Inferior parietal cortex (tissue), 1 donor: ENCODE results near the gene EDEM1.
"Not testable (repeated sequence)": the region's sequence is repeated elsewhere in the genome, so short reads cannot be mapped to it uniquely, and the experiment has no call there.

Experiments
- DNase-seq: peaks from one replicate; pipeline ENCODE4 v3.0.0-alpha.2; 2016; ENCODE audit errors: extremely low spot score

The EDEM1 gene

GRCh38 chr3:5232570-5232969 lies 45.1 kb downstream of the EDEM1 start:
- no peak for DNase-seq

GRCh38 chr3:5233026-5233425 lies 45.5 kb downstream of the EDEM1 start:
- DNase-seq, result no peak

DNA sequence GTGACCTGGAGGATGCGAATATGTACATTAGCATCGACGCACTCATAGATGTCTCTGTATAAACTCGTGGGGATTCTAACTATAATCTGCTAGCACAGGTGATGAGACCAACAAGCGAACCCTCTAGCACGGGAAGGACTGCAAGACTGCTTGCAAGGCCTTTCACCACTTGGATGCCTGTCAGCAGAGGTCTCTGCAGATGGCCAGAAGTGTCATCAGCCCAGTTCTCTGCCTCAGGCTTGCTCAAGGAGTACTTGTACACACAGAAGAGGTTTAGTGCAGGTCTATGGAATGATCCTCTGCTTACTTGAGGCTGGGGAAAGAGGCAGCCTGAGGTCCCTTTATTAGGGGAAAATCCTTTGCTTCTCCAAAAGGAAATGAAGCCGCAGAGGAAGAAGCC lies 48.1 kb downstream of the EDEM1 start:
- no peak for DNase-seq

DNA sequence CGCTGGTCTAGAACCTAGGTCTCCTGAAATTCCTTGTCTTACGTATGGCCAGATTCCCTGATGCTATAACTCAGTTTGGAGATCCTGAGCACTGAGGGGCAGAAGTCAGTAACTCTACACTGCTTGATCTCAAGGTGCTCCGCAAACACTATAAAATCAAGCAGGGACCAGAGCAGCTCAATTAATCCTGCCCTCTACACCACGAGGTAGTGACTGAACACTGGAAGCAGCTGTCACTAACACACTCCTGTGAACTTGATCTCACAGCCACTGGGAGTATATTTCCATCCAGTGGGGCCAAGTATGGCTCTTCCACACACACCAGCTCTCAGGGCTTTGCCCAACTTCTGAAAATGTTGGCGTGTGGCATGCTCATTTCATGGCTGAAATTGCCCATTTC lies 51.0 kb downstream of the EDEM1 start:
- DNase-seq, result no peak

- no peak for DNase-seq
Measured at GRCh38 chr3:5239602-5240001, 52.1 kb downstream of the EDEM1 start.

- DNase-seq, result no peak
Measured at GRCh38 chr3:5240740-5241139, 53.2 kb downstream of the EDEM1 start.

GRCh38 chr3:5242785-5243184 lies 55.3 kb downstream of the EDEM1 start:
- DNase-seq, result not testable (repeated sequence)

DNA sequence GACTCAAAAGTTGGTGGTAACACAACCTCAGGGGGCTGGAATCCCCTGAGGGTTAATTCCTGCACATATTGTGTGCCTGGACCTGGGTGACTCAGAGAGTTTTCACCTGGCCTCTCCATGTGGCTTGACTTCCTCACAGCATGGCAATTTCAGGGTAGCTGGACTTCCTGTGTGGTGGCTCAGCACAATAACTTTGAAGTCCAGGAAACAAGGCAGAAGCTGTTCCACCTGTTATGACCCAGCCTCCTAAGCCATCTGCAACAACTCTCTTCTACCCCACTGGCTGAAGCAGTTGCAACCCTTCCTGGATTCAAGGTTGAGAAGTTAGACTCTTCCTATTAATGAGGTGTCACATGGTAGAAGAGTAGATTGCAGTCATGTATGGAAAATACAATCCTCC lies 58.4 kb downstream of the EDEM1 start:
- DNase-seq, result no peak

DNA sequence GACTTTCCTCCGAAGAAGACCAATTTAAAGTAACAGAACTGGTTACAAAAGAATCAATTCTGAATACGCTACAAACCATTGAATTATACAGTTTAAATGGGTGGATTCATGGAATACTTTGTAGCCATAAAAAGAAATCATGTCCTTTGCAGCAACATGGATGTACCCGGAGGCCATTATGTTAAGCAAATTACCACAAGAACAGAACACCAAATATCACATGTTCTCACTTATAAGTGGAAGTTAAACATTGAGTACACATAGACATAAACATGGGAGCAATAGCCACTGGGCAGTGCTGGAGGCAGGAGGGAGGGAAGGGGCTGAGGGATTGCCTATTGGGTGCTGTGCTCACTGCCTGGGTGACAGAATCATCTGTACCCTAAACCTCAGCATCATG lies 61.3 kb downstream of the EDEM1 start:
- DNase-seq, result no peak

- no peak for DNase-seq
Measured at GRCh38 chr3:5250467-5251195, 63.1 kb downstream of the EDEM1 start.

DNA sequence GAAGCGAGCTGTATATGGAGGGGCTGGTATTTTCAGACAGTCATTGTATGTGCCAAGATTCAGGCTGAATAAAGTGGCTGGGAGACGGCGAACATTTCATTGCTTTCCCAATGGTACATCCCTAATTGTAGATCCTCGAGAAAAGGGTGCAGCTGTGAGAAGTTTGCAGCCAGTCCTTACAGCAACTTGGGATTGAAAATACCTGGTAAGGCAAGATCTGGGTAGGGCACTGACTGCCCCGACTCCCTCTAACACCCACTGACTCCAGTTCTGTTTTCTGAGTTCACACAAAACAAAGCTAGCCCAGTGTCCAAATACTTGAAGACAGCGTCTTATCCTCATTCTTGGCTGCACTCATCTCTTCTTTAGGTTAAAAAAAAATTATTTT lies 63.7 kb downstream of the EDEM1 start:
- DNase-seq, result no peak

- DNase-seq, result no peak
Measured at GRCh38 chr3:5252131-5252530, 64.6 kb downstream of the EDEM1 start.

GRCh38 chr3:5254281-5255048 lies 67.0 kb downstream of the EDEM1 start:
- no peak for DNase-seq

- no peak for DNase-seq
Measured at GRCh38 chr3:5255404-5256344, 68.2 kb downstream of the EDEM1 start.

DNA sequence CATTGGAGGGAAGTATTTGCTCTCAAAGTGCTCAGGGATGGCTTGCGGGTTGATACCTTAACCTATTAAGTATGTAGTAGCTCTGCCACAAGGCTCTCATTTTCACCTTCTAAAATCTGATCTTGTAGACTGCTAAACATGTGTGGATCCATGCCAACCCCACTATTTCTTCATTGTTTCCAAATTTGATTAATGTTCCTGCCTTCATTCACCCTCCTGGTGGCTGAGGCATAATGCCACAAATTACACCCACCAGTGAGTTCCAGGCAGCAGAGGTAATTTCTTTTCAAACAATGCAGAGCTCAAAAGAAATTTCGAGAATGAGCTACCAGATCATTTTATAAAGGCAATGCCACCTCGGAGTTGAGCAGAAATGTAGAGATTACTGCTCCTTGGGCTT lies 71.0 kb downstream of the EDEM1 start:
- DNase-seq, result no peak

DNA sequence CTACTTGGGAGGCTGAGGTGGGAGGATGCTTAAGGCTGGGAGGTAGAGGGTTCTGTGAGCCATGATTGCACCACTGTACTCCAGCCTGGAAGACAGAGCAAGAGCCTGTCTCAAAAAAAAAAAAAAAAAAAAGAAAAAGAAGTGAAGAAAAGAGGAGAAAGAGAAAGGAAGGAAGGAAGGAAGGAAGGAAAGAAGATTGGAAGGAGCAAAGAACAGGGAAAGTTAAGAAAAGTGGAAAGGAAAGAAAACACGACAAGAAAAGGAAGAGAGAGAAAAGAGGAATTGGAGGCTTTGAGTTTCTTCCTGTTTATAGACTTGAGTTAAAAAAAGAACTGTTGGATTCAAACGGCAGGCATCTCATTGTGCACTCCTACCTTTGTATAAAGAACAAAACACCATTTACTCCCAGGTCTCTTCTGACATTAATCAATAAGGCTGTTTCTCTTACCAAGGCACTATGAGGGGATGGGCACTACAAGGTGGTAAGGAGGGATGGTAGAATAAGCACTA lies 73.5 kb downstream of the EDEM1 start:
- DNase-seq, result no peak

DNA sequence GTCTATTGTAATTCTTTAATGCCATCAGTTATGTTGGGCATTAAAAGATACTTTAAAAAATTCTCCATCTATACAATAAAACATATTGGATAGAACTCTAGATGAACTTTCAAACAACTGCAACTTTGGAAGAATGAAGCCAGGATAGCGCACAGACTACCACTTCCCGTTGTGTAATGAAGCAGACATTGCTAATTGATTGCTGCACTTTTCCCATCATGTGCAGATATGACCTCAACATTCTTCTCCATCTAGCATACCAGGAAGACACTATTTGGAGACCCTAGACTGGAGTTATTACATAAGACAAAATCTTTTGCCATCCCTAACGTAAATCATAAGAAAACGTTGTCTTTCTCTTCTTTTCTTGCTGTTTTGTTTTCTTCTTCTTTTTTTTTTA lies 75.0 kb downstream of the EDEM1 start:
- DNase-seq, result no peak

DNA sequence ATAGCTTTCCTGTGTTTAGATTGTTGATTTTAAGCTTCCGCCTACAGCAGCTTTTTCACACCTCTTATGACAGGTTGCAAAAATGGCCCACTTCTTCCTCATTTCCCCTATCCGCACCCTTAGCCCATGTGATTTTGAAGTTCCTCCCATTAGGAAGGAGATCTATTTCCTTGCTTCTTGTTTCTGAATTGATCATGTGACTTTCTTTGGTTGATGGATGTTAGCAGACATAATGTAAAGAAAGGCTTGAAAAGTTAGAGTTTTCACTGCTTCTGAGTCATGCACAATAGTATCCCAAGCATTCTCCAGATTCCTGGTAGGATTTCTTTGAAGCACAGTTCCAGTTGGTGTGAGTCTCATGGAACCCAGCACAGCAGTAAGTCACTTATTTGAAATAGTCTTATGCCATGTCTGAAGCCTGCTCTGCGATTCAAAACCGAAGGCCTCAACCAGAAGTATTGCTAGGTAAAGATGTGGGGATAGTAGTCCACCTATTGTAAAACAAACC lies 76.6 kb downstream of the EDEM1 start:
- no peak for DNase-seq

GRCh38 chr3:5264896-5265770 lies 77.6 kb downstream of the EDEM1 start:
- DNase-seq, result no peak

- no peak for DNase-seq
Measured at GRCh38 chr3:5267252-5267651, 79.7 kb downstream of the EDEM1 start.

DNA sequence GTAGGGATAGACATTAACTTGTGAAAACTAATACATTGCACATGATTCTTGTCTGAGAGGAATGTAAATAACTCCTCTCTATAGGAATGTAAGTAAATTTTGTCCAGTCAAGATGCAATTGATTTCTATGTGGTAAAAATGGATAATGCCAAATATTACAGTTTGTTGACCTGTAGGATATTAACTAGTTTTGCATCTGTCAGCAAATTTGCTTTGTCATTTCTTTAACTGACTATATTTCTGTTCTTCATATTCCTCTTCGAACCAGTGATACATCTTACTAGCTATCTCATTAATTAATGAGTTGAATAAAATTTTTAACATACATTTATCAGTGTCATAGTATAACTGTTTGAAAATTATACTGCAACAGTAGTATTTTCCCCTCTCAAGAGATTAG lies 80.4 kb downstream of the EDEM1 start:
- DNase-seq, result no peak
